Lower lobe of right lung (tissue), 2 donors: ENCODE results near the gene NSD2. TPM values are rescaled to one million over a fixed set of nuclear protein-coding genes. Genes with fewer than 3 reads are reported as not detected.

ENCODE experiments used
- ATAC-seq, 2 donors: fragments of 200-7000 bp; cut with Tn5 transposase; one replicate each; pipeline ENCODE4 v1.9.1; 2020 to 2022; ENCODE audit warnings: mild to moderate bottlenecking in 2 of 2, moderate library complexity in 2 of 2
- DNase-seq: peaks from one replicate; pipeline ENCODE4 v3.0.0-alpha.2; 2020
- H3K27ac ChIP-seq: fragments of 200-600 bp; one replicate; pipeline ENCODE4 v1.8.0; 2022
- H3K27me3 ChIP-seq: fragments of 200-600 bp; one replicate; pipeline ENCODE4 v1.8.0; 2022; ENCODE audit warnings: low read depth
- H3K36me3 ChIP-seq: fragments of 200-600 bp; one replicate; pipeline ENCODE4 v1.8.0; 2022; ENCODE audit warnings: mild to moderate bottlenecking
- H3K4me1 ChIP-seq: fragments of 200-600 bp; one replicate; pipeline ENCODE4 v1.8.0; 2022
- H3K4me3 ChIP-seq: fragments of 200-600 bp; one replicate; pipeline ENCODE4 v1.8.0; 2022; ENCODE audit warnings: mild to moderate bottlenecking
- H3K9me3 ChIP-seq: fragments of 200-600 bp; one replicate; pipeline ENCODE4 v1.8.0; 2022
- CTCF ChIP-seq: fragments of 200-600 bp; IDR thresholded peaks from one replicate; pipeline ENCODE4 v1.8.0; 2022; ENCODE audit warnings: antibody characterized with exemption, mild to moderate bottlenecking
- intact Hi-C: fragments of 100-400 bp; cut with DNase I; formaldehyde crosslinking; loops from one replicate; pipeline ENCODE4 v1.11.0; 2022
- total RNA-seq: library from RNA; stranded (reverse); fragmentation: NEBNext Ultra II Directional; extraction: Animal tissue kit (Norgen Biotek cat#: 25700); gene quantifications from one replicate; pipeline ENCODE4 v1.2.1, GENCODE V29; 2021
- donor health status: DM: no; HTN: yes; CAD: no; lungs with severe emphysema.

Gene NSD2
- total RNA-seq, 1 donor from 2014 or later: 52.9 TPM

- no peak for DNase-seq
- Histone ChIP-seq H3K36me3 (peaks cover 43% of the 10 kb centered on the region), H3K27ac (no peak overlapping the region), H3K4me3 (no peak overlapping the region), H3K4me1 (no peaks in the 10 kb centered on the region), H3K9me3 (no peaks in the 10 kb centered on the region), H3K27me3 (no peaks in the 10 kb centered on the region)
- intact Hi-C loops: no loop called here
- no peak for ATAC-seq
- TF ChIP-seq CTCF: no peak
Measured at GRCh38 chr4:1967512-1968149, 96.4 kb downstream of the NSD2 start.

GRCh38 chr4:1968686-1969295, 97.6 kb downstream of the NSD2 start:
- ATAC-seq (no peak), DNase-seq (no peak)
- peaks cover 44% of the 10 kb centered on the region for H3K36me3 ChIP-seq
- no peaks in the 10 kb centered on the region for H3K9me3 ChIP-seq
- no peak overlapping the region for H3K4me3 ChIP-seq
- no peak for TF ChIP-seq CTCF
- H3K4me1 ChIP-seq: no peaks in the 10 kb centered on the region
- no peak overlapping the region for H3K27ac ChIP-seq
- intact Hi-C loops: no loop called here
- no peaks in the 10 kb centered on the region for H3K27me3 ChIP-seq

GRCh38 chr4:1969928-1970723, 98.9 kb downstream of the NSD2 start:
- Histone ChIP-seq H3K4me3 (no peak overlapping the region), H3K4me1 (no peaks in the 10 kb centered on the region), H3K27me3 (no peaks in the 10 kb centered on the region), H3K9me3 (no peaks in the 10 kb centered on the region), H3K36me3 (peaks cover 51% of the 10 kb centered on the region), H3K27ac (no peak overlapping the region)
- peak; percentile 17 for DNase-seq
- no peak for ATAC-seq
- TF ChIP-seq CTCF: no peak
- intact Hi-C loops: no loop called here

- no peak for TF ChIP-seq CTCF
- Histone ChIP-seq H3K27ac (no peak overlapping the region), H3K36me3 (peaks cover 59% of the 10 kb centered on the region), H3K4me3 (no peak overlapping the region), H3K27me3 (no peaks in the 10 kb centered on the region), H3K4me1 (peaks cover 7% of the 10 kb centered on the region), H3K9me3 (no peaks in the 10 kb centered on the region)
- ATAC-seq (no peak), DNase-seq (no peak)
- intact Hi-C loops: no loop called here
Measured at GRCh38 chr4:1970926-1971325, 99.7 kb downstream of the NSD2 start.

DNA sequence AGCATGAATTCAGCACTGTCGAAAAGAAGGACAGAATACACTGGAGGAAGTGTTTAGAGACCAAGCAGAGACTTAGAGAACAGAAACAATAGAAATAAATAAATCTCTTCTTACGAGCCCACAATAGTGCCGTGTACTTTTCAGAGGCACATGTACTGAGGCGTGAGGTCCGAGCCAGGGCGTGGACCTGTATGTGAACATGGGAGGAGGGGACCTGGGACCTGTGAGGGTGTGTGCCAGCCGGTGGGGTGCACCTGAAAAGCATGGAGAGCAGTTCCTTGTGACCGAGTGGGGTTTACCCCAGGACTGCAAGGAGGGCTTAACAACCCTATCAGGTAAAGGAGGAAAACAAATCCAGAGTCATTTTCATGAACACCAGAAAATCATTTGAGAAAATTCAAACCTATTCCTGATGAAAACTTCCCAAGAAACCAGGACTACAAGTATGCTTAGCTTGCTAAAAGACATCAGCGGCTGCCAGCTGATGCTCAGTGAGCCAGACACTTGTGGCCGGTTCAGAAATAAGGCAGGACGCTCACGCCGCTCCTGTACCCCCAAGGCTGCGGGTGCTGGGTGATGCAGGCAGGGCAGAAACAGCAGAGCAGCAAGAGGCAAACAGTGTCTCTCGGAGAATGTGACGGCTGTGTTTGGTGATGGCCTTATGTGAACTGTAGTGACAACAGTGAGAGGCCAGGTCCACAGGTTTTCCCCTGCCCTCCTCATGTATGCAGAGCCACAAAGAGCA, 100.4 kb downstream of the NSD2 start:
- DNase-seq: no peak
- intact Hi-C loops: no loop called here

More for the DNA sequence above, 100.4 kb downstream of the NSD2 start:
- Histone ChIP-seq H3K27me3 (no peaks in the 10 kb centered on the region), H3K36me3 (peaks cover 66% of the 10 kb centered on the region), H3K9me3 (no peaks in the 10 kb centered on the region), H3K4me1 (peaks cover 7% of the 10 kb centered on the region), H3K27ac (no peak overlapping the region), H3K4me3 (no peak overlapping the region)
- TF ChIP-seq CTCF: no peak
- no peak for ATAC-seq
